HG03045 (cell line): ENCODE results near the gene PTPRN2.

Experiments
- ATAC-seq: cut with Tn5 transposase; IDR thresholded peaks from one replicate; pipeline ENCODE4 v1.9.1; 2021; ENCODE audit warnings: mild to moderate bottlenecking, moderate library complexity; ENCODE audit not compliant: unreplicated experiment

PTPRN2 gene

DNA sequence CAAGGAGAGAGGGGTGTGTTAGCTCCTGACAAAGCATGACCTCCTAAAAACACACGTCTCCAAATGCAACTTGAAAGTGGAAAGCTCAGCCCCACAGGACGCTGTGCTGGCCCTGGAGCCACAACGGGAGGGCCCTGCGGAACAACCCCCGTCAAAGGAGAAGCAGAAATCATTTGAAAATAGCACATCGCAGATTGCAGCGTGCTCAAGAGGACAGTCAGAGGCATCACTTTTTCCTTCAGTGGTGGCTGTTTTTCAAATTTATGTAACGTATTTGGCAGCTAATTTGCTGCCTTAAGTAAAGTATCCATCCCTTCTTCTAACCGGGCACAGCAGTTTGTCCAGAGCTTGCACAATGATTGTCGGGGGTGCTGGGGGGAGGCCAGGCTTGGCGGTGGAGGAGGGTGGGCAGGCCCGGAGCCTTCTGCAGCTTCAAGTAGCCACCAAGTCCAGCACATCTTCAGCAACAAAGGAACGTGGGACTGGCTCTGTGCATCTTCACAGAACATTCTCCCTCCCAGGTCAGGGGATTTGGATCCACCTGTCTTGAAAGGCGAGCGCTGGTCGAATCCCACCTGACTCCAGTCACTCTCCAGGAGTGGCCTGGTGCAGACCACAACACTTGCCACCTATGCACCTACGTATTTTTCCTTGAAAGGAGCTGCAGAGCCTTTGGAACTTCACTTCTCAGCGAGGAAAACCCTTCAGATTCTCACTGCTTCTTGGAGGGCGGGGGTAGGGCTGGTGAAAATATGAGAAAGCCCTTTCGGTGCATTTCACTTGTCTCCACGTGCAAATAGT, 904.5 kb downstream of the PTPRN2 start:
- no peak for ATAC-seq

DNA sequence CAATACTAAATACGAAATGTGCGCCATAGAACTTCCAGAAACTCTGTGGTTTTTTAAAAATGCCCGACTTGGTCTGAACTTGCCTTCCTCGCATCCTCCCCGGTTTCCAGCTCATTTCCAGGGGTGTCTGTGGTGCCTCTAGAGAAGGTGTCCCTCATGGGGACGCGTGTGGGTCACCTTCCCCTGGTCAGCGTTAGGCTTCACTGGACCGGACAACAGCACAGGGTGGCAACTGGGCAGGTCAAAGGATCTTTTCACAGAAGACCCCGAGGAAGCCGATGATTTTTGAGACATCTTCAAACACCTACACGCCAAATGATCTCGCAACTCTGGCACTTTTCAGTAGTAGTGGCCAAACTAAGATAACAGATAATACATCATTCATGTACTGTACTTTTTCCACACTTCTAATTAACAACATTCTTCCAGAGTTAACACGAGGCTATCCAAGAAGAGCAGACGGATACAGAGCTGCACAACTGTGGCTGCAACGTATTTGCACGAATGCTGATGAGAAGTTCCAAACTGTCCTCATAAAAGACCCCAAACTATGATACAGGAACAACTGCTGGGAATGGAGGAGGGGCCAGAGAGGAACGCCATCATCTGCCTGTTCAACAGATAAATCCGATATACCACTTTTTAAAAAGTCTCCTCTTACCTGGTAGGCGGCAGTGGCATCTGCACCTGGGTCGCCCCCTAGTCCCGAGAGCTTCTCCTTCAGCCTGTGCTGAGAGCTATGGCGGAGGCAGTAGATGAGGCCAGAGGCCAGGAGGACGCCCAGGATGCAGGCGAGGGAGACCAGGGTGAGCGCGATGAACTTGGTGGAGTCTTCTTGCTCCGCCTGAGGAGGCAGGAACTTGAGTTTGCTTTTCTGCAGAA, 905.3 kb downstream of the PTPRN2 start:
- ATAC-seq, result no peak

- ATAC-seq, result no peak
Observed at GRCh38 chr7:157679607-157680006, 908.0 kb downstream of the PTPRN2 start.

DNA sequence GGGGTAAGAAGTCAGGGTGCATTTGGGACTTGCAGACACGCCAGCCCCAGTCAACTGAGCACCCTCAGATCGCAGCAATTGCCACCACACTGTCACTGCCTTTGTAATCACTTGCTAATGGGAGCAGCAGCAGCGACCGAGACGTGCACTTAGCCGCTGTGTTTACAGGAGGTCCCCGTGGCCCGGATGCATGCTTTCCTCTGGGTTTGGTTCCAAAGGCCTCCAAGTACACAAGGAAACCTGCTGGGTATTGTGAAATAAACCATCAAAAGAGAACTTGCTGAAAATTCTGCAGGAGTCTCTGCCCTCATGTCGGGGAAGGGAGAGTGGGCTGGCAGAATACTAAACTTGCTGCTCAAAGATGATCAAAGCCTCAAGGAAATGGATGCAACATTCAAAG, 909.1 kb downstream of the PTPRN2 start:
- no peak for ATAC-seq

DNA sequence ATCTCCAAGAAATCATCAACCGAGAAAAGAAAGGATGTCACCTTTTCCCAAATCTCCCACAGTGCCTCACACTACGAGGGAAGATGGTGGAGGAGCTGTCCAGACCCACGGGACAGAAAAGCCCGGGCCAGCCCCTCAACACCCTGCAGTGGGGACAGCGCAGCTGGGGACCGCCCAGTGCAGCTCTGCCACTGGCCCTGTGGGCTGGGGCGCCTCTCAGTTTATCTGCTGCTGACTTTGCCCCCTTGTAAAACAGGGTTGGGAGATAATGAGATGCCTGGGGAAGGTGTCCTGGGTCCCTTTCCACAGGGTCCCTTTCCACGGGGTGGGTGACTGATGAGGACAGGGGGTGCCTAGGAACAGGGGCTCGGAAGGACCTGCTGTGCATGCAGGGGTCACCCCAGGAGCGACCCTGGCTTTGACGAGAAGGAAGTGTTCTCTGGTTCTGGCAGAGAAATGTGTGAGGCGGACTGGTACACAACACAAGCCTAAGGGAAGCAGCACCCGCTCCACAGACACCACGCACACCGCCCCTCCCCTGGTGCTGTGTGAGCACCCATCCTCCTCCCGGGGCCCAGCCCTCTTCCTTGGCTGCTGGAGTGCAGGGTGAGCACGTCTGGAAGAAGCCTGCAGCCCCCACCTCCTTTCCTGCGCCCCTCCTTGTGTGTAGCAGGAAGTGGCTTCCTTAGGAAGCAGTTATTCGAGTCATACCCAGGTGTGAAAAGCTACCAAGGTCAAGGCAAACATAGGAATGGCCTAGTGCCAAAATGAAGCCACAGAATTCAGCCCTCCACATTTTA, 911.0 kb downstream of the PTPRN2 start:
- ATAC-seq, result no peak

- ATAC-seq, result no peak
Observed at GRCh38 chr7:157676001-157676400, 911.6 kb downstream of the PTPRN2 start.

GRCh38 chr7:157675427-157675927, 912.1 kb downstream of the PTPRN2 start:
- ATAC-seq, result no peak

GRCh38 chr7:157674715-157675426, 912.8 kb downstream of the PTPRN2 start:
- no peak for ATAC-seq

GRCh38 chr7:157674027-157674714, 913.5 kb downstream of the PTPRN2 start:
- no peak for ATAC-seq

- ATAC-seq, result no peak
Observed at GRCh38 chr7:157673573-157673972, 914.0 kb downstream of the PTPRN2 start.

GRCh38 chr7:157671358-157672255, 916.0 kb downstream of the PTPRN2 start:
- ATAC-seq, result no peak

GRCh38 chr7:157670490-157671357, 916.9 kb downstream of the PTPRN2 start:
- ATAC-seq, result no peak

- ATAC-seq, result no peak
Observed at GRCh38 chr7:157669768-157670351, 917.8 kb downstream of the PTPRN2 start.

DNA sequence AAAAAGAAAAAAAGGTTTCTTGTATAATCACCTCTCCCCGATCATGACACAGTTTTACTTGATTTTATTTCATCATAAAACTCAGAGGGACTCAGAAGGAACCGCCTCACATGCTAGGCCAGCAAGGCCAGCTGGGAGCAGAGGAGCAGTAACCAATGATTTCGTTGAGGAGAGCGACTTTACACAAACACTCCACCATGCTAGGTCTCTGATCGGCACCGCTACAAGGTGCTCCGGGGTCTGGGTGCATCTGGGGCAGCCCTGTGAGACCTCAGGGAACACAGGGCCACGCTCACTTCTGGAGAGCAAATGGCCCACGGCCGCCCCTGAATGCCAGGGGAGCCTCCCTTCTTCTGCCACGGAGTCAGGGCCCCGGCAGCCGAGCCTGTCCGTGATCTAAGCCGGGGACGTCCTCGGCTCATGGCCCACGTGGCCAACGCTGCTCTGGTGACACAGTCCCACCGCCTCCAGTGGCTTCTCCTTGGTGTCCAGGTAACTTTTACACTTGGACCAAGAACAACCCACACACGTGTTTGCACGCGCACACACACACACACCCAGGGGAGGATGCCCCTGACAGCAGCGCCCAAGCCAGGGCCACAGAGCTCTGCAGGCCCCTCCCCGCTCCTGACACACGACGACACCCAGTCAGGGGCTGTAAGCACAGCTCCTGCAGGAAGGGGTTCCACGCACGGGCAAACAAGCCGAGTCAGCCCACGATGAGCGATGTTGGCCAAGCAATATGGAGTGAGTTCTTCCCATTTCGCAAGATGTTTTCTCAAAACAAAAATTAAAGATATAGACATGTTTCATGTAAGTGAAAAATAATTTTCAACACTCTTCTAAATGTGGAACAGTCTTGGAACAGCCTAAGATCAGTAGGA, 918.5 kb downstream of the PTPRN2 start:
- ATAC-seq, result no peak

DNA sequence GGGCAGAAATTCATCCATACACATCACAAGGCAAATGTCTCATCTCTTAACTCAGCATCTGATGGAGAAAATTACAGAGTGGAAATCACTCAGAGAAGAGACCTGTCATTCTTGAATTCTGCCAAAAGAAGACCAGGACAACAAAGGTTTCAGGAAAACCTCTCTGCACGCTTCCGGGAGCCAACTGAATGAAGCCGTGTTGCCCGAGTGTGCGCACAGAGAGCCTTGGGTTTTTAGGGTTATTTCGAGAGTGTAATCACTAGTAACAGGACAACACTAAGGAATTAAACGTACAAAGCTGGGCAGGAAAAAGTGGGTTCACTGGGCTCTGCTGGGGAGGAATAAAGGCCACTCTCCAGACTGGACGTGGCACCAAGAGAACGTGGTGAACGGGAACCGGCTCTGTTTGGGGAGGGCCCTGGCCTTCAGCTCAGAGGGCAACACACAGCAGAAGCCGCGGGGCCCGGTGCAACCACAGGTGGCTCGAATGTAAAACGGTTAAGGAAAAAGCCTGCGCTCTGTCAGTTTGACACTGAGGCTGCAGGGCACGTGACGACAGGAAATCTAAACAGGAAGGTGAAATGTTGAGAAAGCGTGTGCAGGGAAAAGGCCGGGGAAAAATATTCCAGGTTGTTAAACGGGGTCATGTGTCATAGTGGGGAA, 919.3 kb downstream of the PTPRN2 start:
- no peak for ATAC-seq

DNA sequence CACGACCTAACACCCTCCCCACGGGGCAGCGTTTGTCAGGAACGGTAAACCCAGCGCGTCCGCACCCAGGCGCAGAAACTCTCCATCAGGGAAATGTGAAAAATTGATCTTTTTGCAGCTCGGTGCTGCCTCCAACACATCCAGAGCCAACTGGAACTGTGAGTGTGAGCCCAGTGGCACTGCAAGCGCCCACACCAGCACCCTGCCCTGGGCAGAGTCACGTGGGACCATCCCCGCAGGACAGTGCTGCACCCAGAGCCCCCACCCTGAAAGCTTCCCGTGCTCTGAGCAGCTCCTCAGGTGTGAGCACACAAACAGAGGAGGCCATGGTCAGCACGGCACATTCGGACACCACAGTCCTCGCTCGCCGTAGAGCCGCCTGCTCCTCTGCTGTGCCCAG, 919.9 kb downstream of the PTPRN2 start:
- ATAC-seq, result no peak
